GM21515 (cell line): ENCODE results near the gene PRM3.
A peak's percentile ranks its signal among the peaks of the same experiment; 100 is the strongest.
"Not testable (repeated sequence)": the region's sequence is repeated elsewhere in the genome, so short reads cannot be mapped to it uniquely, and the experiment has no call there.

Experiments
- ATAC-seq: cut with Tn5 transposase; IDR thresholded peaks from one replicate; pipeline ENCODE4 v1.9.1; 2021; ENCODE audit not compliant: unreplicated experiment

The PRM3 gene

GRCh38 chr16:11306381-11306780 lies 33.0 kb upstream of the PRM3 start:
- no peak for ATAC-seq

- ATAC-seq: no peak
Measured at GRCh38 chr16:11303405-11304138, 30.1 kb upstream of the PRM3 start.

- ATAC-seq: no peak
Measured at GRCh38 chr16:11302977-11303376, 29.5 kb upstream of the PRM3 start.

GRCh38 chr16:11301645-11302501 lies 28.4 kb upstream of the PRM3 start:
- ATAC-seq: no peak

GRCh38 chr16:11300560-11300892 lies 27.1 kb upstream of the PRM3 start:
- ATAC-seq: no peak

GRCh38 chr16:11299865-11300559 lies 26.6 kb upstream of the PRM3 start:
- no peak for ATAC-seq

GRCh38 chr16:11298950-11299547 lies 25.6 kb upstream of the PRM3 start:
- not testable (repeated sequence) for ATAC-seq

- no peak for ATAC-seq
Measured at GRCh38 chr16:11298143-11298900, 24.9 kb upstream of the PRM3 start.

GRCh38 chr16:11297492-11298142 lies 24.2 kb upstream of the PRM3 start:
- ATAC-seq: peak; percentile 66

GRCh38 chr16:11296706-11297491 lies 23.5 kb upstream of the PRM3 start:
- peak; percentile 19 for ATAC-seq

- ATAC-seq: no peak
Measured at GRCh38 chr16:11296351-11296705, 22.9 kb upstream of the PRM3 start.

- ATAC-seq: no peak
Measured at GRCh38 chr16:11295672-11296071, 22.2 kb upstream of the PRM3 start.

GRCh38 chr16:11292076-11292748 lies 18.8 kb upstream of the PRM3 start:
- ATAC-seq: no peak

GRCh38 chr16:11291091-11291703 lies 17.8 kb upstream of the PRM3 start:
- no peak for ATAC-seq

GRCh38 chr16:11290102-11290893 lies 16.9 kb upstream of the PRM3 start:
- no peak for ATAC-seq

- not testable (repeated sequence) for ATAC-seq
Measured at GRCh38 chr16:11289696-11290095, 16.3 kb upstream of the PRM3 start.

GRCh38 chr16:11289202-11289601 lies 15.8 kb upstream of the PRM3 start:
- ATAC-seq: no peak

GRCh38 chr16:11285842-11286241 lies 12.4 kb upstream of the PRM3 start:
- no peak for ATAC-seq
